Embryonic facial prominence (tissue), 1 donor: ENCODE data around the gene TACR2.

Experiments used
- DNase-seq: peaks from one replicate; pipeline ENCODE4 v3.0.0-alpha.2; 2016; ENCODE audit errors: extremely low spot score

The TACR2 gene

GRCh38 chr10:69374242-69374641, 42.5 kb downstream of the TACR2 start:
- DNase-seq = no peak

DNA sequence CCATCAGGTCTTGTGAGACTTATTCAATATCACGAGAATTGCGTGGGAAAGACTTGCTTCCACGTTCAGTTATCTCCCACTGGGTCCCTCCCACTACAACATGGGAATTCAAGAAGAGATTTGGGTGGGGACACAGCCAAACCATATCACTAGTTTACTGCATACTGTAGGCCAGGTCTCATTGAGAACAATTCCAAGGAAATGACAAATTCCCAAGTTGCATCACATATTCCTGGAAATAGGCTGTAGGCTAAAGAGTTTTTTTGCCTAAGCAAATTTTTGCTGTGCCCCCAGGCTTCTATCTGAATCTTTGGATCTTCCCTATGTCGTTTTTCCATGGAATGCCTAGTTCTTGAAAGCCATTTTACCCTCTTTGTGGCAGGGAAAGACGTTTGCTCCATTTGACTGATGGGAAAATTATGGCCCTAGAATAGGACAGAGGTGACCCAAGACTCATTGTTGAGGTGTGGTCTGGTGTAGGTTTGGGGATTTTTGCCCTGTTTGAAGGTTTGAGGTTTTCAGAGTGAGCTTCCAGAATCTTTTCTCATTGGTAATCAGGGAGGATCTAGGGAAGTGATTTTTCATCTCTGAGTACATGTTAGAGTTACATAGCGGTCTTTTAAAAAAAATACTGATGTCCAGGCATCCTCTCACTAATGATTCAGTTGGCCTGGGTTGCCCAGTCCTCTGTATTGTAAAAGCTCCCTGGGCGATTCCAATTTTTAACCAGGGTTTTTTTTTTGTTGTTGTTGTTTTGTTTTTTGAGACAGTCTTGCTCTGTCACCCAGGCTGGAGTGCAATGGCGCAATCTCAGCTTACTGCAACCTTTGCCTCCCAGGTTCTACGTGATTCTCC, 44.4 kb downstream of the TACR2 start:
- no peak for DNase-seq

GRCh38 chr10:69367469-69367868, 49.2 kb downstream of the TACR2 start:
- DNase-seq = no peak

- no peak for DNase-seq
Observed at GRCh38 chr10:69366738-69367137, 50.0 kb downstream of the TACR2 start.

GRCh38 chr10:69364232-69364940, 52.3 kb downstream of the TACR2 start:
- DNase-seq = no peak

DNA sequence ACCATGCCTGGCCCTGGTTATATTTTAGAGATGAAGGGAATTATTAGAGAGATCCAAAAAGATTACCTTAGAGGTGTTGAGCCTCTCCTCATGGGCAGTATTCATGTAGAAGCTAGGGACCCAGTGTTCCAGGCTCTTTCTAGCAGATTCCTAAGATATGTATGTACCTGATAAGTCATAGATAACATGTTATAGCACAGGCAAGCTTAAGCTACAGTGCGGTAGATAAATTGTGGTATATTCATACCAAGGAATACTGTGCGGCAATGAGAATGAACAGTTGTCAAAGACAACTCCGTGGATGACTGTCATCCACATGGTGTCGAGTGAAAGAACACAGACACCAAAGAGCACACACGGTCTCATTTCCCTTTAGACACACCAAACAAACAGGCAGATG, 53.1 kb downstream of the TACR2 start:
- DNase-seq = no peak

GRCh38 chr10:69362471-69362954, 54.2 kb downstream of the TACR2 start:
- no peak for DNase-seq

DNA sequence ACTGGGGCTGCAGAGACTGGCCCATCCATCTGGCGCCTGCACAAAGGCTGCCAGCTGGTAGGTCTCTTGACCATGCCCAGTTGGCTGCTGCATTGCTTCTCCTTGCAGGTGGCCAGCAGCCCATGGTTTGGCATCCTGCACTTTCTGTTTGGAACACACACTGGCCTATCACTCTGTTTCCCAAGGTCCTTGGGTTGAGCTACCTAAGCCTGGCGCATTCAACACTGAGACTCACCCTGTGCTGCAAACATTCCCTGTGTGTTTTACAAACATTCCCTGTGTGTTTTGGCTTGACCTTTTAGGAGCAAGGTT, 55.5 kb downstream of the TACR2 start:
- DNase-seq = no peak

DNA sequence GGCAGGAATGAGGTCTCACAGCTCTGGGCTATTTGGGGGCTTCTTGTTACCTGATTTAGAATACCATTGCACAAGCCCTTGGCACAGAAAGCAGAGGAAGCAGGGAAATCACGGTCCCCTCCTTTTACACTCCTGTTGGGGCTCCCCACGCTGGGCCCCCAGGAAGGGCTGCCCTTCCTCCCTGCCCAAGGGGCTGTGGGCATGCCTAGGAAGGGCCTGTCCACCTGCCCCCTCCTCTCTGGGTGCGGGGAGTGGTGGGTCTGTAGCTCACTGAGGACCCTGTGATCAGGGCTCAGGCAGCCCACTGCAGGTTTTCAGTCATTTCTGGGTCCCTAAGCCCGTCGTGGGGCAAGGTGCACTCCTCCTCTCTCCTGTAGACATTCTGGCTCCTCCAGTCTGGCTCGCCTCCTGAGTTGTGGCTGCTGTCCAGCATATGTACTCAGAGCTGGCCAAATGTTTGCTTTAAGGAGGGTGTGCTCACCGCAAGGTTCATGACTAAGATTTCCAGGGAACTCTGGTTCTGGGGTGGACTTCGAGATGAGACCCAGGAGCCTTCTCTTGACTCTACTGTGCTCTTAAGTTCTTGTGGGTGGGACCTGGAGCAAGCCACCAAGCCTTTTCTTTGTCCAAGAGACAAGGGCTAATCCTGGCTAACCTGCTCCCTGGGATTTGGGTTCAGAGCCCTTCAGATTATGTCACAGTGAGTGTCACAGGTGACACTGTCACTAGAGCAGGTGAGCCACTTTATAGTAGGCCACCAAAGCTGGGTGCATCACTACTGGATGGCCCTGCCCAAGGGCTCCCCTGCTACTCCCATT, 56.0 kb downstream of the TACR2 start:
- no peak for DNase-seq

GRCh38 chr10:69359594-69359993, 57.1 kb downstream of the TACR2 start:
- no peak for DNase-seq

DNA sequence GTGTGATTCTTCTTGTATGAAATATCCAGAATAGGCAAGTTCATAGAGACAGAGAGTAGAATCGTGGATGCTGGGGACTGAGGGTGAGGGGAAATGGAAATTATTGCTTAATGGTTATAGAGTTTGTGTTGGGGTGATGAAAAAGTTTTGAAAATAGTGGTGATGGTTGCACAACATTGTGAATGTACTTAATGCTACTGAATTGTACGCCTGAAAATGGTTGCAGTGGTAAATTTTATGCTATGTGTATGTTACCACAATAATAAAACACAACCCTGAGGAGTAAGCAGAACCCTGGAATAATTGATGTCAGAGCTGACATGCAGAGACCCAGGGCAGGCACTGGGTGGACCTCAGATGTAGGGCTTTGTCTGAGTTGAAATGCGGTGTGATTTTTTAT, 57.6 kb downstream of the TACR2 start:
- no peak for DNase-seq

GRCh38 chr10:69358148-69358795, 58.4 kb downstream of the TACR2 start:
- DNase-seq = no peak

GRCh38 chr10:69356187-69356586, 60.5 kb downstream of the TACR2 start:
- no peak for DNase-seq

- DNase-seq = no peak
Observed at GRCh38 chr10:69353977-69354635, 62.6 kb downstream of the TACR2 start.
